Keratinocyte (primary cell): ENCODE measurements around the gene CDC25A. TPM values are rescaled to one million over a fixed set of nuclear protein-coding genes. Genes with fewer than 3 reads are reported as not detected.

Experiments
- DNase-seq: peaks from one replicate; pipeline ENCODE4 v3.0.0-alpha.2; 2011; ENCODE audit warnings: low read depth, missing footprints, low spot score
- FAIRE-seq: peaks from 2 replicates; lab custom pipeline; 2011; peaks lifted over from hg19 to GRCh38; lab: Jason Lieb, UNC
- H2AFZ ChIP-seq: 2 replicates; pipeline ENCODE4 v1.6.0; 2012; ENCODE audit warnings: low read length, control low read depth, inconsistent platforms; ENCODE audit not compliant: control insufficient read depth
- H3K27ac ChIP-seq: 2 replicates; pipeline ENCODE4 v1.5.1; 2011; ENCODE audit warnings: low read length; ENCODE audit not compliant: control insufficient read depth, insufficient read depth
- H3K27me3 ChIP-seq: 3 replicates; pipeline ENCODE4 v1.6.0; 2011; ENCODE audit warnings: low read length; ENCODE audit not compliant: control insufficient read depth, insufficient read depth; ENCODE audit errors: extremely low read depth
- H3K36me3 ChIP-seq, 2 experiments: 2 replicates in 1 of 2; 3 replicates in 1 of 2; pipeline ENCODE4 v1.5.1; 2011; ENCODE audit warnings: low read length in 2 of 2, mild to moderate bottlenecking in 1 of 2; ENCODE audit not compliant: control insufficient read depth in 2 of 2, insufficient read depth in 2 of 2; ENCODE audit errors: extremely low read depth in 1 of 2
- H3K4me1 ChIP-seq: 3 replicates; pipeline ENCODE4 v1.5.1; 2011; ENCODE audit warnings: low read length; ENCODE audit not compliant: control insufficient read depth, insufficient read depth; ENCODE audit errors: extremely low read depth
- H3K4me2 ChIP-seq: 3 replicates; pipeline ENCODE4 v1.6.0; 2011; ENCODE audit warnings: low read depth, low read length; ENCODE audit not compliant: control insufficient read depth, insufficient read depth; ENCODE audit errors: extremely low read depth
- H3K4me3 ChIP-seq, 3 experiments: fragments of 200-600 bp in 1 of 3; sonication (generic) in 1 of 3; 2 replicates in 2 of 3; 3 replicates in 1 of 3; pipeline ENCODE4 v1.5.1; 2011 to 2016; ENCODE audit warnings: low read length in 3 of 3, mild to moderate bottlenecking in 3 of 3, control low read depth in 2 of 3, inconsistent platforms in 1 of 3, low read depth in 1 of 3, mixed read lengths in 1 of 3, mixed run types in 1 of 3, moderate library complexity in 1 of 3; ENCODE audit not compliant: control insufficient read depth in 2 of 3, insufficient read depth in 2 of 3; ENCODE audit errors: extremely low read depth in 1 of 3
- H3K79me2 ChIP-seq: 2 replicates; pipeline ENCODE4 v1.6.0; 2012; ENCODE audit warnings: low read length; ENCODE audit not compliant: control insufficient read depth, insufficient read depth
- H3K9ac ChIP-seq: 3 replicates; pipeline ENCODE4 v1.6.0; 2011; ENCODE audit warnings: low read length; ENCODE audit not compliant: control insufficient read depth, insufficient read depth; ENCODE audit errors: extremely low read depth
- H3K9me1 ChIP-seq: 3 replicates; pipeline ENCODE4 v1.6.0; 2011; ENCODE audit warnings: low read length; ENCODE audit not compliant: control insufficient read depth, insufficient read depth; ENCODE audit errors: extremely low read depth
- H3K9me3 ChIP-seq: 2 replicates; pipeline ENCODE4 v1.5.1; 2012; ENCODE audit warnings: low read depth, low read length; ENCODE audit not compliant: control insufficient read depth
- H4K20me1 ChIP-seq: 3 replicates; pipeline ENCODE4 v1.6.0; 2011; ENCODE audit warnings: low read length; ENCODE audit not compliant: control insufficient read depth, insufficient read depth; ENCODE audit errors: extremely low read depth
- EZH2 ChIP-seq: IDR thresholded peaks from one replicate; pipeline ENCODE4 v1.6.1; 2012; ENCODE audit warnings: inconsistent platforms, mild to moderate bottlenecking, low read length, moderate library complexity
- dilution Hi-C: fragments of 300-500 bp; cut with MboI; formaldehyde crosslinking; loops from one replicate; pipeline ENCODE4 v1.7.0; 2020; ENCODE audit warnings: low sequenced_read_pairs; ENCODE audit not compliant: extremely low pct_ligation_motif_present
- polyA plus RNA-seq, 5 experiments: library from polyadenylated mRNA; depleted of rRNA in 3 of 5; stranded (reverse) in 3 of 5; stranded (forward) in 1 of 5; unstranded in 1 of 5; fragments of >200 nt; gene quantifications; 1 replicate in 1 of 5; 2 replicates in 3 of 5; 3 replicates in 1 of 5; pipeline versions ENCODE4 v1.2.1 to v1.2.3, GENCODE V29; 2011 to 2012; ENCODE audit warnings: missing spikeins in 2 of 5, low read depth in 1 of 5, low replicate concordance in 1 of 5
- TF ChIP-seq, protein P1 (sequence below), 3 experiments: IDR thresholded peaks in 1 of 3; conservative IDR thresholded peaks in 1 of 3; optimal IDR thresholded peaks in 1 of 3; 2 replicates in 2 of 3; 3 replicates in 1 of 3; pipeline versions ENCODE3 to v1.5.1; 2011; ENCODE audit warnings: low read length in 3 of 3, mild to moderate bottlenecking in 3 of 3, moderate library complexity in 2 of 3, control low read depth in 1 of 3, inconsistent platforms in 1 of 3; ENCODE audit not compliant: insufficient read depth in 2 of 3; ENCODE audit errors: extremely low read depth in 1 of 3

CDC25A gene
- polyA plus RNA-seq, 1 donor (not counting 4 experiments of a cell fraction or from before 2014, with no cell fraction given): 5.5 TPM

DNA sequence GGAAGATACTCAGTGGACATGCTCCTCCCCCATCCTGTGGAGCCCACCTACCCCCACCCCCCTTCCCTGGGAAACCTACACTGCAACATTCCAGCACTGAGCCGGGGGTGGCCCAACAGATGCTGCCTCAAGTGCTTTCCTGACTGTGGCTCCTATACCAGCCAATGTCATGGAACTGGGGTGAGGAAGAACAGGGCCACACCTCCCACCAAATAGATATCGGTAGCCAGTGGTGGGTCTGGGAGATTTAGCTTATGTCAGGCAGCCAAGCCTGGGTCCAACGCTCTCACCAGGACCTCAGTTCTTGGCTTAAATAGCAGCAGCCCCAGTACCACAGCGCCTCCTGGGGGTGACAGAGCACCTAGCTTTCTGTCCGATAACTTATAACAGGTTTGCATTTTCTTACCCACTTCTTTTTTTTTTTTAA is 30.3 kb downstream of the CDC25A start:
- no peak overlapping the region for H3K4me2 ChIP-seq
- TF ChIP-seq, protein P1, sequence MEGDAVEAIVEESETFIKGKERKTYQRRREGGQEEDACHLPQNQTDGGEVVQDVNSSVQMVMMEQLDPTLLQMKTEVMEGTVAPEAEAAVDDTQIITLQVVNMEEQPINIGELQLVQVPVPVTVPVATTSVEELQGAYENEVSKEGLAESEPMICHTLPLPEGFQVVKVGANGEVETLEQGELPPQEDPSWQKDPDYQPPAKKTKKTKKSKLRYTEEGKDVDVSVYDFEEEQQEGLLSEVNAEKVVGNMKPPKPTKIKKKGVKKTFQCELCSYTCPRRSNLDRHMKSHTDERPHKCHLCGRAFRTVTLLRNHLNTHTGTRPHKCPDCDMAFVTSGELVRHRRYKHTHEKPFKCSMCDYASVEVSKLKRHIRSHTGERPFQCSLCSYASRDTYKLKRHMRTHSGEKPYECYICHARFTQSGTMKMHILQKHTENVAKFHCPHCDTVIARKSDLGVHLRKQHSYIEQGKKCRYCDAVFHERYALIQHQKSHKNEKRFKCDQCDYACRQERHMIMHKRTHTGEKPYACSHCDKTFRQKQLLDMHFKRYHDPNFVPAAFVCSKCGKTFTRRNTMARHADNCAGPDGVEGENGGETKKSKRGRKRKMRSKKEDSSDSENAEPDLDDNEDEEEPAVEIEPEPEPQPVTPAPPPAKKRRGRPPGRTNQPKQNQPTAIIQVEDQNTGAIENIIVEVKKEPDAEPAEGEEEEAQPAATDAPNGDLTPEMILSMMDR (optimal IDR thresholded peaks at IDR 0.05 in 1 of 3, IDR thresholded peaks at IDR 0.05 in 1 of 3, conservative IDR thresholded peaks at IDR 0.05 in 1 of 3; ENCODE audit: extremely low read depth in 1 of 3, insufficient read depth in 2 of 3, low read length in 3 of 3): peak; percentile 74 to 87 (median 81)
- no peak for TF ChIP-seq EZH2
- no peak overlapping the region for H3K4me3 ChIP-seq
- no peaks in the 10 kb centered on the region for H3K9me1 ChIP-seq
- dilution Hi-C loops: no loop called here
- H4K20me1 ChIP-seq: no peaks in the 10 kb centered on the region
- no peaks in the 10 kb centered on the region for H3K9me3 ChIP-seq
- H3K79me2 ChIP-seq: no peaks in the 10 kb centered on the region
- peaks cover 17% of the 10 kb centered on the region for H3K4me1 ChIP-seq
- FAIRE-seq (peak; percentile 17), DNase-seq (no peak)
- no peak overlapping the region for H2AFZ ChIP-seq
- no peak overlapping the region for H3K27ac ChIP-seq
- H3K9ac ChIP-seq: no peak overlapping the region
- H3K36me3 ChIP-seq: peaks cover 0 to 12% of the 10 kb centered on the region in 2 experiments
- H3K27me3 ChIP-seq: no peaks in the 10 kb centered on the region

DNA sequence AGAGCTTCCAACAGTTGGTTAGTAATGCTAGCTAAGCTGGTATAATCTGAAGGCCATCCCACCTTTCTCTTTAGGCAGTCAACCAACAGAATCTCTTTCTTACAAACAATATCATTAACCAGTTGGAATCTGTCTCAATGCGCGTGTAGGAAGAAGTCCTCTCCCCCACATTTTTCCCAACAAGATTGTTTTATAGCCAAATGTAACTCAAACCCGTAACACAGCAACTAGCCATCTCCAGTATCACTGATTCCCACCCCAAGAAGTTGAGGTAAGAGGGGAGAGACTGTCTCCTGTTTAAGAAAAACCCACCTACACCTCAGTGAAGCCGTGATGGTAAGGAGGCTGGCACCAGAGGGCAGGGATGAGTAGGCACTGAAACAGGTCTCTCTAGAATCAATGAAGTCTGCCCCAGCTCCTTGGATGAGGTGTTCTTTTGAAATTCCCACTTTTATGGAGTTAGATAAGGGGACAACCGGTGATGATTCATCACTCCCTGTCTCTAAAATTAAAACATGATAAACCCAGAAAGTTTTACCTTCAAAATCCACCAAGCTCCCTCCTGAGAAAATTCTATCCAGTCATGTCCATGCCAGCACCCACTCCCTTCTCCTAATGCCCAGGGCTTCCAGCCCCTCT is 30.9 kb downstream of the CDC25A start:
- H3K79me2 ChIP-seq: no peaks in the 10 kb centered on the region
- H3K27ac ChIP-seq: no peak overlapping the region
- H3K9me3 ChIP-seq: no peaks in the 10 kb centered on the region
- no peaks in the 10 kb centered on the region for H4K20me1 ChIP-seq
- peaks cover 17% of the 10 kb centered on the region for H3K4me1 ChIP-seq
- no peaks in the 10 kb centered on the region for H3K9me1 ChIP-seq
- peaks cover 0 to 12% of the 10 kb centered on the region in 2 experiments for H3K36me3 ChIP-seq
- DNase-seq (no peak), FAIRE-seq (no peak)
- H3K4me3 ChIP-seq: no peak overlapping the region
- no peak overlapping the region for H3K9ac ChIP-seq
- no peaks in the 10 kb centered on the region for H3K27me3 ChIP-seq
- H2AFZ ChIP-seq: no peak overlapping the region
- no peak overlapping the region for H3K4me2 ChIP-seq
- dilution Hi-C loops: no loop called here
- TF ChIP-seq EZH2: no peak
- TF ChIP-seq, protein P1 (optimal IDR thresholded peaks at IDR 0.05 in 1 of 3, IDR thresholded peaks at IDR 0.05 in 1 of 3, conservative IDR thresholded peaks at IDR 0.05 in 1 of 3; ENCODE audit: extremely low read depth in 1 of 3, insufficient read depth in 2 of 3, low read length in 3 of 3): peak; percentile 14 to 35 (median 18)
